ENCODE measurements around the gene AK4. TPM values are rescaled to one million over a fixed set of nuclear protein-coding genes. Genes with fewer than 3 reads are reported as not detected.

AK4 gene
- total and polyA plus RNA-seq, 2 of the 4 experiments (the other 2 are of a cell fraction): 12.4 to 30.3 TPM

DNA sequence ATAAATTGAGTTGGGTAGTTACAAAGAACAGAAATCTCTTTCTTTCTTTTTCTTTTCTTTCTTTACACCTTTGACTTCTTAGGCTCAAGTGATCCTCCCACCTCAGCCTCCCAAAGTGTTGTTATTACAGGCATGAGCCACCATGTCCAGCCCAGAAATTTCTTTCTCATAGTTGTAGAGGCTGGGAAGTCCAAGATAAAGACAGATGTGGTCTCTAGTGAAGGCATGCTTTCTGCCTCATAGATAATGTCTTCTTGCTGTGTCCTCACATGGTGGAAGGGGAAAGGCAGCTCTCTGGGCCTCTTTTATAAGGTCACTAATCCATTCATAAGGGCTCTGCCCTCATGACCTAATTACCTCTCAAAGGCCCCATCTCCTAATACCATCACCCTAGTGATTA, 97.3 kb downstream of the AK4 start:
- in situ Hi-C loops (cut with MboI; ENCODE audit: low sequenced_read_pairs) (no loop called here), intact Hi-C loops (cut with micrococcal nuclease) (no loop called here), dilution Hi-C loops (cut with HindIII; ENCODE audit: low sequenced_read_pairs, unreplicated experiment) (no loop called here)
- Histone ChIP-seq H3K23ac (ENCODE audit: low read depth, low read length) (no peak overlapping the region), H3K27ac (ENCODE audit: insufficient read depth, low read length) (no peak overlapping the region), H3K4me3 (ENCODE audit: insufficient read depth, low read depth, low read length) (no peak overlapping the region), H3K79me1 (ENCODE audit: low read depth in 1 of 2, low read length in 2 of 2) (no peaks in the 10 kb centered on the region), H4K91ac (ENCODE audit: insufficient read depth, low read depth, low read length) (no peak overlapping the region), H2AK5ac (ENCODE audit: low read depth, low read length) (no peak overlapping the region), H3K4ac (ENCODE audit: low read depth, low read length) (no peak overlapping the region), H4K20me1 (ENCODE audit: insufficient read depth, low read length) (no peaks in the 10 kb centered on the region), H3K27me3 (ENCODE audit: control insufficient read depth, insufficient read depth, low read length) (peaks cover 2% of the 10 kb centered on the region; the same call in 1 of the 2 replicates), H2AFZ (replicated peaks; ENCODE audit: low read length, poor library complexity) (no peak overlapping the region), H3K36me3 (ENCODE audit: control insufficient read depth, insufficient read depth, low read length) (no peaks in the 10 kb centered on the region), H2BK20ac (ENCODE audit: low read depth, low read length) (no peak overlapping the region), H3K9ac (ENCODE audit: low read depth, low read length) (no peak overlapping the region), H3K56ac (ENCODE audit: extremely low read depth, insufficient read depth, low read length) (no peak overlapping the region), H2BK5ac (ENCODE audit: low read depth, low read length, poor library complexity, severe bottlenecking) (no peak overlapping the region), H3K9me1 (ENCODE audit: insufficient read depth, low read length) (no peaks in the 10 kb centered on the region), H4K5ac (ENCODE audit: low read depth, low read length) (no peak overlapping the region), H2BK15ac (ENCODE audit: low read depth, low read length) (no peak overlapping the region), H3K4me2 (ENCODE audit: low read depth, low read length) (no peak overlapping the region), H3K14ac (replicated peaks; ENCODE audit: low read depth, low read length) (no peak overlapping the region), H3K18ac (ENCODE audit: low read depth, low read length) (no peak overlapping the region), H3K9me3 (ENCODE audit: control insufficient read depth, insufficient read depth, low read length) (no peaks in the 10 kb centered on the region), H2BK120ac (ENCODE audit: low read depth, low read length) (no peak overlapping the region), H3K4me1 (ENCODE audit: control insufficient read depth, insufficient read depth, low read length) (no peaks in the 10 kb centered on the region; the same call in 1 of the 2 replicates), H4K8ac (ENCODE audit: low read depth in 2 of 2, low read length in 2 of 2) (no peak overlapping the region), H2AK9ac (replicated peaks; ENCODE audit: low read depth, low read length, poor library complexity) (no peak overlapping the region)
- TF ChIP-seq MXI1 (IDR thresholded peaks at IDR 0.05; ENCODE audit: borderline replicate concordance, low read depth, low read length): no peak
- no peak for TF ChIP-seq RCOR1 (IDR thresholded peaks at IDR 0.05; ENCODE audit: insufficient replicate concordance, low read length)
- no peak for TF ChIP-seq POLR2A (IDR thresholded peaks at IDR 0.05; ENCODE audit: low read depth, low read length)
- no peak for TF ChIP-seq BHLHE40 (IDR thresholded peaks at IDR 0.05; ENCODE audit: low read depth, low read length)
- TF ChIP-seq FOS (IDR thresholded peaks at IDR 0.05; ENCODE audit: low read depth, low read length): no peak
- TF ChIP-seq RFX5 (IDR thresholded peaks at IDR 0.05; ENCODE audit: low read depth, low read length): no peak
- TF ChIP-seq, protein P1, sequence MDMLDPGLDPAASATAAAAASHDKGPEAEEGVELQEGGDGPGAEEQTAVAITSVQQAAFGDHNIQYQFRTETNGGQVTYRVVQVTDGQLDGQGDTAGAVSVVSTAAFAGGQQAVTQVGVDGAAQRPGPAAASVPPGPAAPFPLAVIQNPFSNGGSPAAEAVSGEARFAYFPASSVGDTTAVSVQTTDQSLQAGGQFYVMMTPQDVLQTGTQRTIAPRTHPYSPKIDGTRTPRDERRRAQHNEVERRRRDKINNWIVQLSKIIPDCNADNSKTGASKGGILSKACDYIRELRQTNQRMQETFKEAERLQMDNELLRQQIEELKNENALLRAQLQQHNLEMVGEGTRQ (IDR thresholded peaks at IDR 0.05; ENCODE audit: low read depth, low read length): no peak
- TF ChIP-seq CHD1 (IDR thresholded peaks at IDR 0.05; ENCODE audit: low read depth, low read length): no peak
- TF ChIP-seq CTCF (conservative IDR thresholded peaks at IDR 0.05; ENCODE audit: low read depth, low read length): no peak
- TF ChIP-seq CEBPB (IDR thresholded peaks at IDR 0.05; ENCODE audit: low read depth, low read length): no peak
- TF ChIP-seq NFE2L2 (IDR thresholded peaks at IDR 0.05; ENCODE audit: low read depth, low read length): no peak
- TF ChIP-seq RAD21 (IDR thresholded peaks at IDR 0.05; ENCODE audit: low read length): no peak
- no peak for TF ChIP-seq MAFK (IDR thresholded peaks at IDR 0.05; ENCODE audit: low read depth, low read length)
- TF ChIP-seq SMC3 (IDR thresholded peaks at IDR 0.05; ENCODE audit: low read depth, low read length): no peak
- TF ChIP-seq, protein P2, sequence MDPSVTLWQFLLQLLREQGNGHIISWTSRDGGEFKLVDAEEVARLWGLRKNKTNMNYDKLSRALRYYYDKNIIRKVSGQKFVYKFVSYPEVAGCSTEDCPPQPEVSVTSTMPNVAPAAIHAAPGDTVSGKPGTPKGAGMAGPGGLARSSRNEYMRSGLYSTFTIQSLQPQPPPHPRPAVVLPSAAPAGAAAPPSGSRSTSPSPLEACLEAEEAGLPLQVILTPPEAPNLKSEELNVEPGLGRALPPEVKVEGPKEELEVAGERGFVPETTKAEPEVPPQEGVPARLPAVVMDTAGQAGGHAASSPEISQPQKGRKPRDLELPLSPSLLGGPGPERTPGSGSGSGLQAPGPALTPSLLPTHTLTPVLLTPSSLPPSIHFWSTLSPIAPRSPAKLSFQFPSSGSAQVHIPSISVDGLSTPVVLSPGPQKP (IDR thresholded peaks at IDR 0.05; ENCODE audit: borderline replicate concordance, low read depth, low read length): no peak
- no peak for TF ChIP-seq MAZ (IDR thresholded peaks at IDR 0.05; ENCODE audit: borderline replicate concordance, low read depth, low read length)
- CTCF ChIA-PET: no interaction called here
- DNase-seq (no peak), ATAC-seq (ENCODE audit: low read depth) (no peak)
- POLR2A ChIA-PET (ENCODE audit: unreplicated experiment): no interaction called here
- no TSS peak for BruUV-seq (replicated peaks)

Measured in IMR-90 (cell line).